Middle frontal gyrus (tissue), 1 donor: ENCODE measurements around the gene GPHN.

Experiments used
- DNase-seq: peaks from one replicate; pipeline ENCODE4 v3.0.0-alpha.2; 2015; ENCODE audit warnings: low spot score; ENCODE audit errors: extremely low spot score

The GPHN gene

DNA sequence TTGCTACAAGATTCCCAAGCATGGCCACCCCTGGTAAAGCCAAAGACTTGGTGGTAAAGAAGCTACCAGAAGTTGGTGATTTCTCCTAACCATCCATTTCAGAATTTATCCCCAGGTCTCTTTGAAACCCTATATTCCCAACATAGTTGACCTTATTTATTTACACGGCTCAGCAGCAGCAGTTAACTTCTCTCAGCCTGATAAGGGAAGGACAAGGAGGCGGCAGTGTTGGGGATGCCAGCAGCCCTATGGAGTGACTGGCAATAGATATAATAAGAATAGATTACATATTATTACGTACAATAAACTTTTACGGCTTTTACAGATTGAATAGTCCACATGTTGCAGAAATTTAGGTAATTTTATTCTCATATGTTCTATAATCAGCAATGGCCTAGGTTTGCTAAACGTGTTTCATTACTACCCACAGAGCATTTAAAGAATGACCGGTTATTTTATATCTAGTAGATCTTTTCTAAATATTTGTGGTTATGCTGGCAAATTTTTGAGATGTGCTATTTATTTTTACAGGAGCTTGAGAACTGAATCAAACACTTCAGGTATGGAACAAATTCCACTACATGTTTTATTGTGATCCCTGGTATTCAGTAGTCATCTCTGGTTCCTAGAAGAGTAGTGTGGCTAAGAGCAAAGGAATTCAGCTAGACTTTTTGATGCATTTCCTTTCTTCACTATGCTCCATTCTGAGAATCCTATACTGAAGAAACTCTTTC is 713.5 kb downstream of the GPHN start:
- no peak for DNase-seq

DNA sequence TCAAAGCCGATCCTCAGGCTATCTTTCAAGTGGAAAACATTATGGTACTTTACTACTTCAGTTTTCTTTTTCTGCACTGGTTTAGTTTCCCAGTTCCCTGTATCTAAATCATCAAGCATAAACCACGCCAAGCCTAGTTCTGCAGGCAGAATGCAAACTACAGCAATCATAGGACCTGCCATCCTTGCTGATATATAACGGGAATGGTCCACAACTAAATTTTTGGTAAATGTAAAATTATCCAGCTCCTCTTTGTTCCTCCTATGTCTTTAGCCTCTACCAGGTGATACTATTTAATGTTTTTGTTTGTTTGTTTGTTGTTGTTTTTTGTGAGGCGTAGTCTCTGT is 714.0 kb downstream of the GPHN start:
- DNase-seq = no peak

DNA sequence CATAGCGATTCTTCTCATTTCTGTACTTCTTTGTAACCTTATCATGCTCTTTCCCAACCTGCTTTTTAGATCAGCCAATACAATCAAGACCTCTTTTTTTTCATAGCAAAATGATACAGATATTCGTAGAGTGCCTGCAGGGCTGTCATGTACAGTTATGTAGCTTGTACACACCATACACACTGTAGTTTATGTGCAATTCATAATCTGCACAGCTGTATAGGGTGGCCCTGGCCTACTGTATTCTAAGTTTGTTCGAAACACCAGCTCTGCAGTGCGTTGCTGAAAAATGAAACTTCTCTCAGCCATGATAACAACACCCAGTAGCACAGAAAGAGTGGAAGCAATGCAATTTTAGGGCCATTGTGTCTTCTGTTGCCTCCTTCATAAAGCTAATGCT is 717.6 kb downstream of the GPHN start:
- no peak for DNase-seq

DNA sequence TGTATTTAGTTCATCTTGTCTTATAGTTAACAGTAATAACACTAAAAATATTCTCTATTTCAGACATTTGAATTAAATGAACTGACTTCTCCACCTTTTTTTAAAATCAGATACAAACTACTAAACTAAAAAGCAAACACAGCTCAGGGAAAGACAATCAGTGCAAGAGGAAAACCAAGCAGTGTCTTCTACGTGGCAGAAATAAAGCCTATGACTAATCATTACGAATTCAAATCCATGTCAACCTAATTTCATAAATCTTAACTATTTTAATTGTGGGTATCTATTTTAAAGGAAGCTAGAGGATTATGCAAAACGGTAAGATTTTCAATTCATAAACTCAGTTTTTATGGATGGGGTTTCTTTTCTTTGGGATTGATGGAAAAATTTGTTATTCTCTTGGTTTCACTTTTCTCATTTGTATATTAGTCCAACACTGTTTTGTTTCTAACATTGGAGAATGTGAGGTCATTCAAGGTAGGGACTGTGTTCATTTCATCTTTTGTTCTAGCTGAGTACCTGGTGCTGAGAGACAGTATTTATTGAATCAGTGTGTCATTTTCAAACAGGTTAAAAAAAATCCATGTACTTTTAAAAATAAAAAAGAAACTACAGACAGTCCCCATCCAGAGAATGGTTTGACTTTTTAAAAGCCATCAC is 720.5 kb downstream of the GPHN start:
- no peak for DNase-seq
